ENCODE results near the gene TEKT5.
"Not testable (repeated sequence)": the region's sequence is repeated elsewhere in the genome, so short reads cannot be mapped to it uniquely, and the experiment has no call there.

The TEKT5 gene

DNA sequence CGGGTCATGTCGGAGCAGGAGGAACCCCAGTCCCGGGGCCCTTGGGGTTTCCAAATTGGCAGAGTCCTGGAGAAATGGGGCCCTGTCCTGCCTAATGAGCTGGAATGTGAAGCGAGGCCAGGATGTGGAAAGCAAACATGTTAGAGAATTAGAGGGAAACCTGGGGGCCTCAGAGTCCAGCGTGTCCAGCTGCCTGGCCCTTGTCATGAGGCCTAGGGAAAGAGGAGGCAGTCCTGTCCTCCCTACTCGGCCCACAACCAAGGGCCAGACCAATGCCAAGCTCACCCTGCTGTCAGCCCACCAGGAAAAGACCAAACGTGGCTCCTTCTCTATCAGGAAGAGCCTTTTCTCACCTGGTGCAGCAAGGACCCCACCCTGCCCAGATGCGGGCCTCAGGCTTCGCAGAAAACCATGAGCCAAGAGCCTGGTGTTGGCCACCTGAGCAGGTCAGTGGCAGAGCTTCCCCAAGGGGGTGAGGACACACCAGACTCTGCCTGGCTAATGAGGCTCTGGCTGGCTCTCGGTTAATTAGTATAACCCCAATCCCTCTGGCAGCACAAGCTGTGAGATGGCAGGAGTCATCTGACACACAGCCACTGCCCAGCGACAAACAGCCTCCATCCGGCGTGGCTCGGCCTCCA, 10.1 kb downstream of the TEKT5 start:
- DNase-seq (ENCODE audit: low read depth, low spot score): no peak

DNA sequence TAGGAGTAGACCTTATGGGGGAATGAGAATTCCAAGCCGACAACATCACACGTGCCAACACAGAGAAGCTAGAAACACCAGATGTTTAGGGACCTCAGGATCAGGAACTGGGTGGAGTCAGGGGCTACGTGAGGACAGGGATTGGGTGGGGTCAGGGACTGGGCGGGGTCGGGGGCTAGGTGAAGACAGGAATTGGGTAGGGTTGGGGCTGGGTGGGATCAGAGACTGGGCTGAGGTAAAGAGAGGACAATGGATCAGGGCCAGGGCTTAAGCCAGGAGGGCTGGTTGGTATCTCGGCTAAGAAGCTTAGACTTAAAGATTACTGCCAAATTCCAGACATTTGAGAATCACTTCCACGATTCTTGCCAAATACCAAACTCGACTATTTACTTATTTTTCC, 11.6 kb downstream of the TEKT5 start:
- DNase-seq (ENCODE audit: low read depth, low spot score): no peak

DNA sequence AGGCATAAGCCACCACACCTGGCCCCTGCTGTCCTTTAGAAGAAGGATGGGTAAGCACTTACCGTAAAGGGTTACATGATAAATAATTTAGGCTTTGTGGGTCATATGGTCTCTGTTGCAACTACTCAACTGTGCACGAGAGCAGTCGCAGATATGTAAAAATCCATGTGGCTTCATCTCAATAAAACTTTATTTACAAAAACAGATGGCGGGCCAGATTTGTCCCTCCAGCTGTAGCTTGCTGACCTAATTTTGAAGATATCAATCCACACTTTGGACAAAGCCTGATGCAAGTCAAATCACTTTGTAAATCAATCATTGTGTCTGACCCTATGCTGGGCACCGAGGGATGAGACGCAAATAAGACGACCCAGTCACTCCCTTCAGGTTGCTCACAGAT, 12.1 kb downstream of the TEKT5 start:
- no peak for DNase-seq (ENCODE audit: low read depth, low spot score)

DNA sequence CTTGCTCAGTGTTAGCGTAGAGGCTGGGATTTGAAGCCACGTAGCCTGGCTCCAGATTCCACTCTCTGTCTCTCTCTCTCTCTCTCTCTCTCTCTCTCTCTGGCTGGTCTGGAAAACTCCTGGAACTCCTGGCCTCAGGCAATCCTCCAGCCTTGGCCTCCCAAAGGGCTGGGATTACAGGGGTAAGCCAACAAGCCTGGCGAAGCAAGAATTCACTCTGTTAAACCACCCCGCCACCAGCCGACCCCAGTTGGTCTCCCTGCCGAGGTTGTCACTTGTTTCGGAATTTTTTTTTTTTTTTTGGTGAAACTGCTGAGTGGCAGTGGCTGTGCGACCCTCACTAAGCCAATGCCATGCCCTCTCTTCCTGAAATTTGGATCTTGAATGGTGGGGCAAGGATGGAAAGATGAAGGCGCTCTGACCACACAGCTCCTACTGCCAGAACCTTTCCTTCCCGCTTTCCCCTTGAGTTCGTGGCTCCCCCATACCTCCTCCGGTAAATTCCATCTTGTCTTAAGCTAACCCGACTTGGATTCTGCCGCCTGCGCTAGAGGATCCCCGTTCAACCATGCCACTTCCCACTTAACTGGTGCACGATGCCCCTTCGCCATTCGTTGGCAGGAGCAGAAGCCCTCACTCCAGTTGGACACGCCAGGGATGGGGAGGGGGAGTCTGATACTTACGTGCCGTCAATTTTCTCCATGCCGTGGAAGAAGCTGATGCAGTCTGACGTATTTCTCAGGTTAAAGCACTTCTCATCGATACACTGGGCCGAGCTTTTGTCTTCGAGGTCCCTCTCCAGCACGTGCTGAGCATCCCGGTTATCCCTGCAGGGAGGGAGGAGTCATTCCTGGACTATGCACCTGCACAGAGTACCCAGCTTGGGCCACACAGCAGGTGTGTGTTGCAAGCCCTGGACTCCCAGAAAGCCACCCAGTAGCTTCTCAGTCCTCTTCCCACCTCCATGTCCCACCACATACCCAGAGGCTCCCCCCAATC, 13.1 kb downstream of the TEKT5 start:
- DNase-seq (ENCODE audit: low read depth, low spot score): no peak

DNA sequence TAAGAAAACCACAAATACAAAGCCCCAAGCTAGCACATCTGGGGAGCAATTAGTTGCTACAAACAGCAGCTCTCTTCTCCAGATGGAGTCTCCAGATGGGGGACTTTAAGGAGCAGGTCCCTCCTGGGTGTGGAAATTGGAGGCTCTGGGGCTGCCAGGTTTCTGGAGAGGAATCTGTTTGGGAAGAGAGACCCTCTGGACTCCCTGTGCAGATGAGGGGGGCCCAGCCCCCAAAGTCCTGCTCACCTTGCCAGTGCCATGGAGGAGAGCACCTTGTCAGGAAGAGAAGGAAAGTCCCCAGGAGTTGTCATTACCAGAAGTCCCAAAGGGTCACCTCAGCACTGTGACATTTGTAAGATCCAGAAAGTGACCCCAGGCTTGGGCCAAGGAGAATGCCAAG, 14.8 kb downstream of the TEKT5 start:
- DNase-seq (ENCODE audit: low read depth, low spot score): no peak

DNA sequence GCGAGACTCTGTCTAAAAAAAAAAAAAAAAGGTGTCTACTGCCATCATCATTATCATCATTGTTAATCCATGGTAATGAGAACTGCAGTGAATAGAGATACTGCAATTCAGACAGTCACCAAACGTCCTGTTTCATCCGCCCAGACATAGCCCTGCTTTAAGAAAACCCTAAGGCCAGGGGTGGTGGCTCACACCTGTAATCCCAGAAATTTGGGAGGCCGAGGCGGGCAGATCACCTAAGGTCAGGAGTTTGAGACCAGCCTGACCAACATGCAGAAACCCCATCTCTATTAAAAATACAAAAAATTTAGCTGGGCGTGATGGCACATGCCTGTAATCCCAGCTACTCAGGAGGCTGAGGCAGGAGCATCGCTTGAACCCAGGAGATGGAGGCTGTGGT, 15.3 kb downstream of the TEKT5 start:
- DNase-seq (ENCODE audit: low read depth, low spot score): not testable (repeated sequence)

DNA sequence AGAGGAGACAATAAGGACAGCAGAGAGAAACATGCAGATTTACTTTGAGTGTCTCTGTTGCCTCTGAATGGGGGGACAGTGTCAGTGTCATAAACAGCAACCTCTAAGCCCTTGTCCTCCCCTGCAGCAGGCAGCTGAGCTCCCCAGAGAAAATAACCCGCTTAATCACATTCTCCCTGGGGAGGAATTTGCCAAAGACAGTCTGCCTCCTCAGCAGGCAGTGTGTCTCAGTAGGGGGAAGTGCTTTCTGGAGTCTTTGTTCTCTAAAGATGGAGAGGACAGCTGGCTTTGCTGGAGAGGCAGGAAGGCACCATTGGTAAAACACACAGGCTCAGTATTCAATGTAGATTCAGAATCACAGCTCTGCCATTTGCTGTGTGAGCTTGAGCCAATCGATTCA, 16.1 kb downstream of the TEKT5 start:
- no peak for DNase-seq (ENCODE audit: low read depth, low spot score)

DNA sequence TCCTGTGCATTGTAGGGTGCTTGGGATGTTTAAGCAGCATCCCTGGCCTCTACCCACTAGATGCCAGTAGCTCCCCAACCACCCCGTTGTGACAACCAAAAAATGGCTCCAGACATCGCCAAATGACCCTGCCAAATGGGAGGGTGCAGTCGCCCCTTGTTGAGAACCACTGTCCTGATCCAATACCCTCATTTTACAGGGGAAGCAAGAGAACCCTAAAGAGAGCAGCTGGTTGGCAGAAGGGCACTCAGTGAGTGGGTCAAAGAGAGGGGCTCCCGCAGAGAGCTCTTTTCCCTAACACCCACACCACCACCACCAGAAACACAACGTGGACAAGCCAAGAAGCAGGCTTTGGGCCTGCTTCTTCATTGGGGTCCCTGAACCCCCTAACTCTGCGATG, 18.4 kb downstream of the TEKT5 start:
- DNase-seq (ENCODE audit: low read depth, low spot score): no peak

DNA sequence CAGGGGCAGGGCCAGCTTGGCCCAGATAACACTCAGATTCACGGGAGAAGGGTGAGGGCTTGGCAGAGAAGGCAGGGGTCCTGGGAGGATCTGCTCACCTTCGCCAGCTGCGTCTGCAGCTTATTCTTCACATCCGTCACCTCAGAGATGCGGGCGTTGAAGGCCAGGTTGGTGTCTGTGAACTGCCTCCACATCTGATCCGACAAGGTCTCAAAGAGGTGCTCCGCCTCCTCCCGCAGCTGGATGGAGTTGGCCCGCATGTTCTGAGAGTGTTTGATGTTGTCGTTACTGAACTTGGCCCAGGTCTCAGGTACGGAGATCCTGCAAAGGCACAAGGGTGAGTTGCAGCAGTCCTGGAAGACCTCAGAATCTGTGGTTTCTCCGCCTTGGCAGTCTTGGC, 18.9 kb downstream of the TEKT5 start:
- DNase-seq (ENCODE audit: low read depth, low spot score): no peak

DNA sequence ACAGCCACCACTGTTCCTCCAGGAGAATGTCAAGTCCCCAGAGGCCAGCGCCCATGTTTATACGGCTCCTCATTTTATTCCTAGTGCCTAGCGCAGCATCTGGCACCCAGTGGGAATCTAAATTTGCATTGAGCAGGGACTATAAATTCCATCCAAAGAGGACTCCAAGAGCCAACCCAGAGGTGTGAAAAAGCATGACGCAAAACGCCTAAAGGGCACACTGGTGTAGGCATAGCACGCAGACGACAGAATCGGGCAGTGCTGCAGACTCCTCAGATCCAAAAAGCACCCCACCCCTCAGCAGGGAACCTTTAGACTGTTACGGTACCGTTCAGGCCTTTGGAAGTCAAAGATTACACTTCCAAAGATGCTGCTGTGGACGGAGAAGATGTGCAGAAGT, 19.5 kb downstream of the TEKT5 start:
- DNase-seq (ENCODE audit: low read depth, low spot score): no peak

DNA sequence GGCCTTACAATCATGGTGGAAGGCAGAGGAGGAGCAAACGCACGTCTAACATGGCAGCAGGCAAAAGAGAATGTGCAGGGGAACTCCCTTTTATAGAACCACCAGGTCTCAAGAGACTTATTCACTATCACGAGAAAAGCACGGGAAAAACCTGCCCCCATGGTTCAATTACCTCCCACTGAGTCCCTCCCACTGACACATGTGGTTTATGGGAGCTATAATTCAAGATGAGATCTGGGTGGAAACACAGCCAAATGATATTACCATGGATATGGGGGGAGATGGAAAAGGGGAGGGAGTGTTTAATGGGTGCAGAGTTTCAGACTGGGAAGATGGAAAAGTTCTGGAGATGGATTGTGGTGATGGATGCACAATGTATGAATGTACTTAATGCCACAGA, 23.0 kb downstream of the TEKT5 start:
- no peak for DNase-seq (ENCODE audit: low read depth, low spot score)

DNA sequence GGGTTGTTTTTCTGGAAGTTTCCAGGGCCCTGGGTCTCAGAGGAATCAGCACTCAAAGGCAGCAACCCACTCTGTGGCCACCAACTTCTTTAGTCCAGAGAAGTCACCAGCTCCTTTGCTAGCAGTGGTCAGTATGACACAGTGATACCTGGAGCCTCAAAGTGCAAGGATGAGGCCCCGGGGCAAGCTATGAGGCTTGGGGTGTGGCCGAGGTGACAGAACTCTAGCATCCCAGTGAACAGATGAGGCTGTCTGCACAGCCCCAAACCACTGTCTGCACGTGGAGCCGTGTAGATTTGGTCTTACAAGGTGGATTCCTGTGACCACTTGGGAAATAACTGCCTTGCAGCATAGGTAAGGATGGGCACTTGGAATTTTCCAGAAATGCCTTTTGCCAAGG, 24.9 kb downstream of the TEKT5 start:
- DNase-seq (ENCODE audit: low read depth, low spot score): no peak

DNA sequence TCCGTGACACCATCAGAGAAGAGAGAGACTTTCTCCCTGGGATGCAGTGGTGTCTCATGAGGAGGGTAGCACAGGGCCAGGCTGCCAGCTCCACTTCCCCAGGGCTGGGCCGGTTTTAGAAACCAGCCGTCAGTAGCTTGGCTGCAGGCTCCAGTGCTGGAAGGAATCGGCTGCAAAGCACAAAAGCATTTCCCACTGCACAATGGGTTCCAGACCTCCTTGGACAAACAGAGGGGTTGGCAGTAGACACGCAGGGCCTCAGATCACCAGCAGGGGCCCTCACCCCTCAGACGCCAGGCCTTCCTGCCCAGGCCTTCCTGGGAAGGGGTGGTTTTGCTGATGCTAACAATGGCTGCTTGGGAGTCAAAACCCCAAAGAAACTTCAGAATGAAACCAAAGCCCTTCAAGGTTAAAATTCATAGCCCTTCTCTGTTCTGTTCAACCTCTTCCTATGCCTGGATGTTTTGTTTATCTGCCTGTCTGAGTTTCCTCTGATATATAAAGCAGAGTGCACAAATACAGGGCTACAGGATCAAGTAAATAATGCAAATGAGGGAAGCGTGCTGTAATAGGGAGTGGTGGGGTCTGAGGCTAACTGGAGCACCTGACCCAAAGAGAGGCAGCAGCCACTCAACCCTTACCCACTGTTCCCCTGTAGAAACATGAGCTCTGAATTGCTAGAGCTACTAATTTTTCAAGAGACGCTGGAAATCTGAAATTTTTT, 26.2 kb downstream of the TEKT5 start:
- DNase-seq (ENCODE audit: low read depth, low spot score): no peak

DNA sequence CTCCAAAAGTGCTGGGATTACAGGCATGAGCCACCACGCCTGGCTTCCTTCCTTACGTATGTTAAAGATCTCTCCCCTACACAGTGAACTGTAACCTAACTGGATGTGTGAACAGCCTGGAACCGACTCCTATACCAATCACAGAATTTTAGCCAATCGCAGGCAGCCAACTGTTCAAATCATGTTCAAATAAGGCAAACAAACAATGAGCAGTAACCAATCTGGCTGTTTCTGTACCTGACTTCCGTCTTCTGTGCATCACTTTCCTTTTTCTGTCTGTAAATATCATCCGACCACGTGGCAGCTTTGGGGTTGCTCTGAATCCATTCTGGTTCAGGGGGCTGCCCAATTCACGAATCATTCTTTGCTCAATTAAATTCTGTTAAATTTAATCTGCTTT, 27.5 kb downstream of the TEKT5 start:
- DNase-seq (ENCODE audit: low read depth, low spot score): no peak

DNA sequence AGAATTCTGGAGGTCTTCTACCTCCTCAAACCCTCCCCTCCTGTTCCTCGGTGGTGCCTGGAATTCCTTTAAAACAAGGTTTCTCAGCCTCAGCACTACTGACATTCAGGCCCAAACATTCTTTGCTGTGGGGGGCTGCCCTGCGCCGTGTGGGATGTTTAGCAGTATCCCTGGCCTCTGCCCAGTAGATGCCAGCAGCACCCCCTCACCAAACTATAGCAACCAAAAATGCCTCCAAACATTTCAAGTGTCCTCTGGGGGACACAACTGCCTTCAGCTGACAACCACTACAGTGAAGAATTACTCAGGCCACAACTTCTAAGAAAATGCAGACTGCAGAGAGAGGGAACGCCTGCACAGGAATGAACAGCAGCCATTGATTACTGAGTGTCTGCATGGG, 28.4 kb downstream of the TEKT5 start:
- DNase-seq (ENCODE audit: low read depth, low spot score): no peak

DNA sequence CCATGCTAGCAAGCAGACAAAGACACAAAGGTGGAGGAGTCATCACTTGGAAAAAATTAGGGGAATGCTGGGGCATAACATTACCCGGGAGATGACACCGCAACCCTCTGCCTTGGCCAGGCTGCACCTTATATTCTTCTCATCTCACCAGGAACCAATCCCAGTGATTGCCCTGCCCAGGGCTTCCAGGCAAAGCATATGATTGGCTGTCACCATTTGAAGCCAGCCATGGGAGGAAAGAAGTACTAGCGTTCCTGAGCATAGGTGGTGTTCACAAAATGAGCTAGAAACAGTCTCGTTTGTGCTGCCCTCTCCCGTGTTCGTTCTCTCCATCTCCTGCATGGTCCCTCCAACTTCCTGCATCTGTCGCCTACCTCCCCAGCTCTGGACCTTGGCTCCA, 29.6 kb downstream of the TEKT5 start:
- no peak for DNase-seq (ENCODE audit: low read depth, low spot score)

DNA sequence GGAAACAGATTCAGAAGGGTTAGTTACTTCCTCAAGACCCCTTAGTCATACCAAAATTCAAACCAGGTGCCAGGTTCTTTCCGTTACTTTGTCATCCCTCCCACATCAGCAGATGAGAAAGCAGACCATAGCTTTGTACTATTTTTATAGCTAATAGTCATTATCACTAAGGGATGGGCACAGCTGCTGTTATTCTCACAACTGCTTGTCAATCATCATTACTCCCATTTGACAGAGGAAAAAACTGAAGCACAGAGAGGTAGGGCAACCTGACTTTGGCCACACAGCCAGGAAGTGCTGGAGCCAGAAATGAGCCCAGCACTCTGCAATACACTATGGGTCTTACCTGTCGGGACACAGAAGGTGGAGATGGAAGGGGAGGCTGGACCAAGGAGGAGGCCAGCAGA, 30.0 kb downstream of the TEKT5 start:
- no peak for DNase-seq (ENCODE audit: low read depth, low spot score)

DNA sequence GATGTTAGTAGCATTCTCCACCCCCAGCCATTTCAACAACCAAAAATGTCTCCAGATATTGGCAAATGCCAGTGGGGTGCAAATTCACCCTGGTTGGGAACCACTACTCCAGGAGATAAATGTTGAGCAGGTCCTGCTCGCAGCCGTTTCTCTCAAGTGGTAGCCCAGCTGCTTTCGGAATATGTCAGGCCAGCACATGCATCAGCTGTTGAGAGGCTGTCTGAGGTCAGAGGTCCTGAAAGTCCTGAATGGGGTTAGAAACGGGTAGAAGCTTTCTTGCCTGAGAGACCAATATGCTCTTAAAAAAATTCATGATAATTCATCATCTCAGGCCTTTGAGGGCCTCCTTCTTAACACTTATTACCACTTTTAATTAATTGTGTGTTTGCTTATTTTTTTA, 31.0 kb downstream of the TEKT5 start:
- DNase-seq (ENCODE audit: low read depth, low spot score): no peak

DNA sequence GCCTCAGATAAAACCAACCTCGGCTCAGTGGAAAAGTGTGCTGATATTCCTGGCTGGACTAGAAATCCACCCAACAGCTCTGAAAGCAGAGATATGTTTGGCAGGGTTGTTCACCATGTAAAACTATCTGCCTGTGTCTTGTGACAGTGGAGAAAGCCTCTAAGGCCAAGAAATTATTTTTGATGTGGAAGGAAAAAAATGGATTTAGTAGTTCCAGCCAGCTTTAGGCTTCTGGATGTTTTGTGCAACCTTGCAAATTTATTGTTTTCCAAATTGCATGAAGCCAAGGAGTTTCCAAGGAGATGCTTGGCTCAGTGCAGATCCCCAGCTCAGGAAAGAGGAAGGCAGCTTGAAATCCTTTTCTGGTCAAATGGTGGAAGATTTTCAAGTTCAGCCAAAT, 31.6 kb downstream of the TEKT5 start:
- no peak for DNase-seq (ENCODE audit: low read depth, low spot score)

DNA sequence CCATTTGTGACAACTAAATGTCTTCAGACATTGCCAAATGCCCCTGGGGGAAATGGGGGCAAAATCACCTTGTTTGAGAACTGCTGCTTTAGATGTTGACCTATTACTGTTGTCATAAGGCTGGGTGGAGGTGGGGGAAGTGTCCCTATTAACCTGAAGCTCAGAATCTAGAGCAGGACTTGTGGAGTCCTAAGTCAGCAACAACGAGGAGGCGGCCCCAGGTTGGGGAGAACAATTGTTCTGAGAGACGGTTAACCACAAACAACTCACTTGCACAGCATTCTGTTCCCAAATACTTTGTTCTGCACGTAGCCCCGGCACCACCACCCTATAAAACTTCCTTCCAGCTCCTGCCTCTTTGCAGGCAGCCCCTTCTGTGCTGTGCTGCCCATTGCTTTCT, 32.5 kb downstream of the TEKT5 start:
- DNase-seq (ENCODE audit: low read depth, low spot score): no peak

DNA sequence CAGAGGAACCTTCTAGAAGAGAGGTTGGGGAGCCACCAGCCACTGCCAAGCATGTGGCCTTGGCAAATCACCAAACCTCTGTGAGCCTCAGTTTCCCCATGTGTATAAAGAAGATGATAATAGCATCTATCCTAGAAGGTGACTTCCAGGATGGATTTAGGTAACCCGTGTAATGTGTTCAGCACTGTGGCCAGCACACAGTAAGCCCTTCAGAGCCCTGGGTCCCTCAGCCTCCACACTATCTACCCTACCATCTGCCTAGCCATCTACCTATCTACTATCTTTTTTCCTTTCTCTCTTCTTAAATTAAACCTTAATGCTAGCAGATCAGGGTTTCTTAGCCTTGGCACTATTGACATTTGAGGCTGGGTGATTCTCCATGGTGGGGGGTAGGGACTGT, 33.0 kb downstream of the TEKT5 start:
- DNase-seq (ENCODE audit: low read depth, low spot score): no peak

DNA sequence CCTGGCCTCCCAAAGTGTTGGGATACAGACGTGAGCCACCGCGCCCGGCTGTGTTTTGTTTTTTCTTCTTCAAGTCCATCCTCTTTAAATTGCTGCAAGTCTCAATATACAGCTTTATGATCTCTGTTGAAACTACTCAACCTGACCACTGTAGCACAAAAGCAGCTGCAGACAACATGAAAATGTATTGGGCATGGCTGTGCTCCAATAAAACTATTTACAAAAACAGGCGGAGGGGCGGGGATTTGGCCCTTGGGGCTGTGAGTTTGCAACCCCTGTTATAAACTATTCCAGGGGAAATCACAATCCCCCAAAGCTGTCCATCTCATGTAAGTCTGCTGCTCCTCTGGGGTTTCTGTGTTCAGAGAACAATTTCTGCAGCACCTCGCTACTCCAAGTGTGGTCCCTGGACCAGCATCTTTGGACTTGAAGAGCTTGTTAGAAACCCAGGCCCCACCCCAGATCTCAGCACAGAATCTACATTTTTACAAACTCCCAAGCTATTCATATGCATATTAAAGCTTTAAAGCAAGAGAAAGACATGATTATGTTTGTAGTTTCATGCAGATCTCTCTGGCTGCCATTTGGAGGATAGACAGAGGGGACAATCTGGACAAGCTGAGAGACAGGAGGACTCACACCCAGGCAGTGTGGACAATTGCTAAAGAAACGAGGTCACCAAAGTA, 33.6 kb downstream of the TEKT5 start:
- no peak for DNase-seq (ENCODE audit: low read depth, low spot score)

Measured in brain pericyte (primary cell).